GM12878 (cell line): Measurements from ENCODE around the gene CTNNA2. TPM values are rescaled to one million over a fixed set of nuclear protein-coding genes. Genes with fewer than 3 reads are reported as not detected.

Experiments used
- ATAC-seq: fragments of 200-7000 bp; cut with Tn5 transposase; 3 replicates; pipeline ENCODE4 v1.9.1; 2020; ENCODE audit warnings: mild to moderate bottlenecking, moderate library complexity
- BruUV-seq: library from RNA; stranded (reverse); fragments of 400-500 nt; replicated peaks from 2 replicates; lab custom pipeline; 2021; lab: Mats Ljungman, UMichigan
- CTCF ChIA-PET: fragments of 300-600 bp; sonication (Branson Sonifier 250); formaldehyde crosslinking; extraction: SDS; loops from one replicate; lab custom pipeline; 2021; ENCODE audit warnings: inconsistent platforms; lab: Yijun Ruan, JAX
- POLR2A ChIA-PET: fragments of 350-600 bp; formaldehyde crosslinking; extraction: SDS; loops from one replicate; lab custom pipeline; 2021; ENCODE audit warnings: inconsistent platforms; lab: Charles Lee
- RAD21 ChIA-PET: fragments of 300-600 bp; sonication (Branson Sonifier 250); formaldehyde crosslinking; loops from one replicate; lab custom pipeline; 2023; ENCODE audit warnings: antibody characterized with exemption; ENCODE audit not compliant: unreplicated experiment; lab: Charles Lee
- SMC1A ChIA-PET: fragments of 300-600 bp; sonication (Branson Sonifier 250); formaldehyde crosslinking; loops from one replicate; lab custom pipeline; 2023; ENCODE audit not compliant: unreplicated experiment, uncharacterized antibody; lab: Charles Lee
- DNase-seq: peaks from one replicate; pipeline ENCODE4 v3.0.0-alpha.2; 2011; ENCODE audit warnings: low read depth, low spot score
- FAIRE-seq: peaks from 3 replicates; lab custom pipeline; 2011; peaks lifted over from hg19 to GRCh38; lab: Jason Lieb, UNC
- H2AFZ ChIP-seq: 2 replicates; pipeline ENCODE4 v1.6.0; 2011; ENCODE audit warnings: low read depth, low read length, control low read depth; ENCODE audit not compliant: control insufficient read depth
- H3K27ac ChIP-seq: 2 replicates; pipeline ENCODE4 v1.5.1; 2011; ENCODE audit warnings: control low read depth; ENCODE audit not compliant: control insufficient read depth, insufficient read depth
- H3K27me3 ChIP-seq, 2 experiments: replicated peaks in 1 of 2; 2 replicates each; pipeline versions ENCODE4 v1.6.0 to v1.6.1; 2011; ENCODE audit warnings: low read length in 1 of 2; ENCODE audit not compliant: control insufficient read depth in 2 of 2, insufficient read depth in 2 of 2
- H3K36me3 ChIP-seq, 2 experiments: 2 replicates each; pipeline ENCODE4 v1.5.1; 2011; ENCODE audit warnings: low read length in 1 of 2; ENCODE audit not compliant: control insufficient read depth in 2 of 2, insufficient read depth in 2 of 2
- H3K4me1 ChIP-seq: 2 replicates; pipeline ENCODE4 v1.6.1; 2011; ENCODE audit warnings: mild to moderate bottlenecking, low read length, moderate library complexity, mixed read lengths; ENCODE audit not compliant: control insufficient read depth, insufficient read depth
- H3K4me2 ChIP-seq: 2 replicates; pipeline ENCODE4 v1.6.0; 2011; ENCODE audit warnings: control low read depth; ENCODE audit not compliant: control insufficient read depth, insufficient read depth
- H3K4me3 ChIP-seq: fragments of 200-600 bp; sonication (generic); 2 replicates; pipeline ENCODE4 v1.5.1; 2016
- H3K79me2 ChIP-seq: 2 replicates; pipeline ENCODE4 v1.6.0; 2011; ENCODE audit warnings: low read length; ENCODE audit not compliant: control insufficient read depth, insufficient read depth
- H3K9ac ChIP-seq: 2 replicates; pipeline ENCODE4 v1.8.0; 2011; ENCODE audit warnings: low read length, control low read depth, mixed read lengths; ENCODE audit not compliant: control insufficient read depth, insufficient read depth
- H3K9me3 ChIP-seq: replicated peaks from 3 replicates; pipeline ENCODE4 v1.5.1; 2011; ENCODE audit warnings: mild to moderate bottlenecking, low read length; ENCODE audit not compliant: control insufficient read depth, insufficient read depth
- H4K20me1 ChIP-seq: 2 replicates; pipeline ENCODE4 v1.6.0; 2011; ENCODE audit not compliant: control insufficient read depth, insufficient read depth
- ATF3 ChIP-seq: IDR thresholded peaks from 2 replicates; pipeline ENCODE4 v1.6.1; 2011; ENCODE audit warnings: low read depth, mild to moderate bottlenecking, low read length, moderate library complexity, borderline replicate concordance; ENCODE audit errors: extremely low read depth
- BCL11A ChIP-seq: IDR thresholded peaks from 2 replicates; pipeline ENCODE4 v1.6.1; 2011; ENCODE audit warnings: low read depth, low read length
- CBFB ChIP-seq: IDR thresholded peaks from 2 replicates; pipeline ENCODE4 v1.6.1; 2016; ENCODE audit warnings: antibody characterized with exemption, low read depth
- FOXK2 ChIP-seq: fragments of 450-650 bp; IDR thresholded peaks from 2 replicates; pipeline ENCODE4 v1.6.1; 2017; ENCODE audit warnings: mild to moderate bottlenecking, moderate library complexity
- HDGF ChIP-seq: fragments of 450-650 bp; IDR thresholded peaks from 2 replicates; pipeline ENCODE4 v1.6.1; 2016; ENCODE audit warnings: antibody characterized with exemption
- IRF4 ChIP-seq: IDR thresholded peaks from 2 replicates; pipeline ENCODE4 v1.6.1; 2011; ENCODE audit warnings: low read depth, low read length
- NR2C1 ChIP-seq: fragments of 450-650 bp; IDR thresholded peaks from 2 replicates; pipeline ENCODE4 v1.6.1; 2017; ENCODE audit warnings: antibody characterized with exemption, mild to moderate bottlenecking, moderate library complexity
- SMAD1 ChIP-seq: fragments of 450-650 bp; IDR thresholded peaks from 2 replicates; pipeline ENCODE4 v1.6.1; 2018; ENCODE audit warnings: mild to moderate bottlenecking, low read depth; ENCODE audit not compliant: partially characterized antibody
- SMAD5 ChIP-seq: IDR thresholded peaks from 2 replicates; pipeline ENCODE4 v1.6.1; 2016; ENCODE audit warnings: antibody characterized with exemption, low read depth
- TCF12 ChIP-seq: IDR thresholded peaks from 2 replicates; pipeline ENCODE4 v1.6.1; 2011; ENCODE audit warnings: low read depth, mild to moderate bottlenecking, low read length
- ZNF217 ChIP-seq: fragments of 450-650 bp; IDR thresholded peaks from 2 replicates; pipeline ENCODE4 v1.6.1; 2017; ENCODE audit warnings: antibody characterized with exemption, mild to moderate bottlenecking
- WGBS: methylation state at CpG from one replicate; pipeline ENCODE4 v1.1.6; 2016; ENCODE audit warnings: low lambda C conversion rate; ENCODE audit not compliant: insufficient replicate concordance, insufficient coverage; ENCODE audit errors: missing lambda C conversion rate; 5-methylcytosine and 5-hydroxymethylcytosine counted together
- in situ Hi-C: fragments of 300-500 bp; cut with MboI; formaldehyde crosslinking; loops from 9 replicates; pipeline ENCODE4 v1.14.3; 2018; ENCODE audit warnings: mixed read lengths
- intact Hi-C: fragments of 100-400 bp; cut with micrococcal nuclease; formaldehyde crosslinking; loops from one replicate; pipeline ENCODE4 v1.14.2; 2022; ENCODE audit not compliant: unreplicated experiment
- polyA plus RNA-seq, 11 experiments: library from polyadenylated mRNA; depleted of rRNA in 4 of 11; unstranded in 6 of 11; stranded (reverse) in 5 of 11; fragments of >200 nt; fragmentation: Nextera tagmentation in 4 of 11; fragmentation: Illumina TruSeq in 1 of 11; extraction: Ambion mirVana in 4 of 11; extraction: Trizol in 1 of 11; gene quantifications; 1 replicate in 1 of 11; 2 replicates in 10 of 11; pipeline versions ENCODE4 v1.2.1 to v1.2.3, GENCODE V29; 2011 to 2016; ENCODE audit warnings: inconsistent platforms in 2 of 11, missing spikeins in 2 of 11, low read depth in 1 of 11
- total RNA-seq, 4 experiments: library from RNA; depleted of rRNA in 3 of 4; stranded (reverse); fragments of >200 nt in 3 of 4; fragmentation: Illumina TruSeq in 1 of 4; extraction: Trizol in 1 of 4; gene quantifications; 2 replicates each; pipeline versions ENCODE4 v1.2.1 to v1.2.3, GENCODE V29; 2013 to 2021
- TF ChIP-seq, protein P1 (sequence below): fragments of 450-650 bp; IDR thresholded peaks from 2 replicates; pipeline ENCODE4 v1.6.1; 2014; ENCODE audit warnings: mild to moderate bottlenecking

Gene CTNNA2
- total and polyA plus RNA-seq, 10 of the 15 experiments (the other 5 are each of a cell fraction or from before 2014, with no cell fraction given) = 2.4 to 36.2 (median 6.6) TPM

DNA sequence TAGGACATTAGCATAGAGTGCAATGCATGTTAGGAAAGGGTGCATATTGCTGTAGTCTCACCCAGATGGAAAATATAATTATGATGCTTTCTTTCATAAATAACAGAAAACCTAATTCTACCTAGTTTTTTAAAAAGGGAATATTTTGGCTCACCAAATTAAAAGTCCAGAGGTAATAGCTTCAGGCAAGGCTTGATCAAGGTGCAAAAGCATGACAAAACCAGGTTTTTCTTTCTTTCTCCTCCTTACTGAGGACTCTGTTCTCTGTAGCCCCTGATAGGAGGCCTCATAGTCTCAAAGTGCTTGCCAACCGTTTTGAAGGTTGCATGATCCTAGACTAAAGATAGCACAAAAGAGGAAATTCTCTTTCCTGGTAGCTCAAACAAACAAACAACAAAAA lies 349.9 kb downstream of the CTNNA2 start:
- Histone ChIP-seq H2AFZ (no peak overlapping the region), H3K27ac (no peak overlapping the region), H4K20me1 (no peaks in the 10 kb centered on the region), H3K9me3 (no peaks in the 10 kb centered on the region), H3K27me3 (no peaks in the 10 kb centered on the region), H3K4me1 (no peaks in the 10 kb centered on the region), H3K79me2 (no peaks in the 10 kb centered on the region), H3K4me2 (no peak overlapping the region), H3K9ac (no peak overlapping the region)
- RAD21 ChIA-PET = no interaction called here
- no peak for DNase-seq
- ATAC-seq = no peak
- in situ Hi-C loops = loop anchor here (25.0 kb wide), 1 partner anchor 825 kb away; the partner anchor contains the start of gene REG3G
- 0% methylated on average over 1 of the region's 1 CpG for WGBS
- TF ChIP-seq, protein P1, sequence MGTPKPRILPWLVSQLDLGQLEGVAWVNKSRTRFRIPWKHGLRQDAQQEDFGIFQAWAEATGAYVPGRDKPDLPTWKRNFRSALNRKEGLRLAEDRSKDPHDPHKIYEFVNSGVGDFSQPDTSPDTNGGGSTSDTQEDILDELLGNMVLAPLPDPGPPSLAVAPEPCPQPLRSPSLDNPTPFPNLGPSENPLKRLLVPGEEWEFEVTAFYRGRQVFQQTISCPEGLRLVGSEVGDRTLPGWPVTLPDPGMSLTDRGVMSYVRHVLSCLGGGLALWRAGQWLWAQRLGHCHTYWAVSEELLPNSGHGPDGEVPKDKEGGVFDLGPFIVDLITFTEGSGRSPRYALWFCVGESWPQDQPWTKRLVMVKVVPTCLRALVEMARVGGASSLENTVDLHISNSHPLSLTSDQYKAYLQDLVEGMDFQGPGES = no peak
- TF ChIP-seq SMAD1 (no peak), NR2C1 (no peak), IRF4 (no peak), ATF3 (no peak), FOXK2 (no peak), TCF12 (no peak), HDGF (no peak), CBFB (no peak), BCL11A (no peak), ZNF217 (no peak), SMAD5 (no peak)
- TF ChIP-seq, all 136 proteins: peak for 0
- no peak for FAIRE-seq
- Histone ChIP-seq H3K36me3 (no peaks in the 10 kb centered on the region), H3K4me3 (no peak overlapping the region)
- intact Hi-C loops = no loop called here
- CTCF ChIA-PET = no interaction called here
- BruUV-seq = no TSS peak
- POLR2A ChIA-PET = no interaction called here
- SMC1A ChIA-PET = no interaction called here
